DND-41 (cell line): Measurements from ENCODE around the gene TTC13.

Experiments used
- CTCF ChIP-seq: IDR thresholded peaks from 2 replicates; pipeline ENCODE4 v1.5.1; 2012; ENCODE audit warnings: borderline replicate concordance, low read length, moderate library complexity, mild to moderate bottlenecking; ENCODE audit not compliant: poor library complexity, severe bottlenecking; ENCODE audit errors: extremely low read depth
- EZH2 ChIP-seq: IDR thresholded peaks from 3 replicates; pipeline ENCODE4 v1.6.1; 2012; ENCODE audit warnings: borderline replicate concordance, low read depth, mild to moderate bottlenecking, moderate library complexity, low read length, inconsistent platforms; ENCODE audit not compliant: severe bottlenecking

- TF ChIP-seq CTCF (no peak), EZH2 (no peak)
These were observed 94.7 kb downstream of the TTC13 start for GRCh38 chr1:230883967-230884366.
